Gastroesophageal sphincter (tissue), 4 donors: Measurements from ENCODE around the gene SMURF2. TPM values are rescaled to one million over a fixed set of nuclear protein-coding genes. Genes with fewer than 3 reads are reported as not detected.
A peak's percentile ranks its signal among the peaks of the same experiment; 100 is the strongest.

Source experiments
- ATAC-seq: fragments of 150-250 bp; one replicate; pipeline ENCODE4 v1.9.1; 2016; ENCODE audit warnings: mild to moderate bottlenecking, moderate library complexity
- H3K27ac ChIP-seq, 4 donors: fragments of 200-600 bp; sonication (generic) in 3 of 4; 1 replicate in 3 of 4; 2 replicates in 1 of 4; pipeline ENCODE4 v1.5.1; 2016 to 2019
- H3K27me3 ChIP-seq: fragments of 200-600 bp; sonication (generic); one replicate; pipeline ENCODE4 v1.5.1; 2019
- H3K36me3 ChIP-seq, 2 donors: fragments of 200-600 bp; sonication (generic); one replicate each; pipeline ENCODE4 v1.5.1; 2019; ENCODE audit warnings: control low read depth in 1 of 2
- H3K4me1 ChIP-seq, 3 donors: fragments of 200-600 bp; sonication (generic); 1 replicate in 2 of 3; 2 replicates in 1 of 3; pipeline ENCODE4 v1.5.1; 2016 to 2019; ENCODE audit warnings: control low read depth in 2 of 3
- H3K4me3 ChIP-seq, 2 donors: fragments of 200-600 bp; sonication (generic); one replicate each; pipeline ENCODE4 v1.5.1; 2019; ENCODE audit warnings: mild to moderate bottlenecking in 1 of 2, moderate library complexity in 1 of 2
- H3K9me3 ChIP-seq, 3 donors: fragments of 200-600 bp; sonication (generic); one replicate each; pipeline ENCODE4 v1.5.1; 2017 to 2019; ENCODE audit warnings: control low read depth in 2 of 3
- EP300 ChIP-seq: sonication (generic); formaldehyde crosslinking; IDR thresholded peaks from one replicate; pipeline ENCODE4 v1.6.1; 2017; ENCODE audit warnings: antibody characterized with exemption, mild to moderate bottlenecking
- POLR2A ChIP-seq, 2 donors: fragments of 450-650 bp; IDR thresholded peaks; one replicate each; pipeline ENCODE4 v1.6.1; 2017; ENCODE audit warnings: antibody characterized with exemption in 2 of 2, mild to moderate bottlenecking in 2 of 2, moderate library complexity in 1 of 2
- POLR2AphosphoS5 ChIP-seq: sonication (generic); formaldehyde crosslinking; IDR thresholded peaks from one replicate; pipeline ENCODE4 v1.6.1; 2017; ENCODE audit warnings: antibody characterized with exemption
- WGBS, 2 donors: methylation state at CpG; one replicate each; pipeline ENCODE4 v1.1.5; 2018; ENCODE audit warnings: low coverage in 1 of 2; 5-methylcytosine and 5-hydroxymethylcytosine counted together
- total RNA-seq, 4 donors: library from RNA; depleted of rRNA; stranded (reverse); fragments of >200 nt; gene quantifications; one replicate each; pipeline ENCODE4 v1.1.0, GENCODE V29; 2016
- TF ChIP-seq, protein P1 (sequence below), 4 experiments: fragments of 200-600 bp in 2 of 4; fragments of 450-650 bp in 2 of 4; sonication (generic) in 1 of 4; IDR thresholded peaks; one replicate each; pipeline ENCODE4 v1.5.1; 2017 to 2019; ENCODE audit warnings: antibody characterized with exemption in 4 of 4, mild to moderate bottlenecking in 2 of 4, moderate library complexity in 2 of 4

Gene SMURF2
- total RNA-seq: 10 to 100 TPM; 35.0 to 60.8 (median 37.9) TPM

DNA sequence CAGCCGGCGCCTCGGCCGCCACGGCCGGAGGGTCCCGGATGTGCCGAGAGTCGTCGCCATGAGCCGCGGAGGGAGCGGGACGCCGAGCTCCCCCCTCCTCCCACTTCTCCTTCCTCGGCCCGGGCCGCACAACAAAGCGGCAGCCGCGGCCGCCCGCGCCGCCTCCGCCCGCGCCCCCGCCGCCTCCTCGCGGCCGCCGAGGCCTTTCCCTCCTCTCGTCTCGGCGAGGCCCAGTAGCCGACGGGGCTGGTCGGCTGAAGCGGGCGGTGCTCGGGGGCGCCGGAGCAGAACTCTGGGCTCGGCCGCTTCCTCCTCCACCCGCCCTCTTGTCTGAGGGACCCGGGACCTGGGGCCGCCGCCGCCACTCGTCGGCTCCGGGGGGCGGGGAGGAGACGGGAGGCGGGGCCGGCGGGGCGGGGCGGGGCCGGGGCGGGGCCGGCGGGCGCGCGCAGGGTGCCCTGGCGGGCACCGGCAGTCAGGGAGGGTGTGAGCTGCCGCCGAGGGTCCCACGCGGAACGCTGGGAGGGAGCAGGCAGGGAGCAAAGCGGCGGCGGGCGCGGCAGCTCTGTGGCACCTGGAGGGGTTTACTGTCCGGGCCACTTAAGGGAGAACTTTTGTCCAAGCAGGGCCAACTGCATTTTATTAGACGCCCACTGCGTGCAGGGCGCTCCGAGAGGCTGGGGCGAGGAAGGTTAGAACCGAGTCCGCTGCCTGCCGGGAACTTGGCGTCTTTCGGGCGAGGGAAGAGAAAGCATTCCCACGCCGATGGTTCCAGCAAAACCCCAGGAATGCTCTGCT is at the start of gene SMURF2:
SMURF2 (minus strand) TSS at position 332 of the 798 bp plus-strand sequence. CDS start 427 bp downstream, outside the sequence.
- H3K4me3 ChIP-seq: peak within 1 kb of the TSS; percentile 83 to 93
- no peaks in the 10 kb centered on the region for H3K9me3 ChIP-seq
- peak; percentile 94 for ATAC-seq
- no CpG with 5 or more reads among the region's 95 CpGs for WGBS, 2 donors
- no peaks in the 10 kb centered on the region for H3K27me3 ChIP-seq
- H3K27ac ChIP-seq: peak within 1 kb of the TSS; percentile 72 to 96 (median 94)
- peaks cover 0 to 44% (median 21%) of the 10 kb centered on the region in 3 donors for H3K4me1 ChIP-seq
- no peak for TF ChIP-seq EP300
- TF ChIP-seq, protein P1, sequence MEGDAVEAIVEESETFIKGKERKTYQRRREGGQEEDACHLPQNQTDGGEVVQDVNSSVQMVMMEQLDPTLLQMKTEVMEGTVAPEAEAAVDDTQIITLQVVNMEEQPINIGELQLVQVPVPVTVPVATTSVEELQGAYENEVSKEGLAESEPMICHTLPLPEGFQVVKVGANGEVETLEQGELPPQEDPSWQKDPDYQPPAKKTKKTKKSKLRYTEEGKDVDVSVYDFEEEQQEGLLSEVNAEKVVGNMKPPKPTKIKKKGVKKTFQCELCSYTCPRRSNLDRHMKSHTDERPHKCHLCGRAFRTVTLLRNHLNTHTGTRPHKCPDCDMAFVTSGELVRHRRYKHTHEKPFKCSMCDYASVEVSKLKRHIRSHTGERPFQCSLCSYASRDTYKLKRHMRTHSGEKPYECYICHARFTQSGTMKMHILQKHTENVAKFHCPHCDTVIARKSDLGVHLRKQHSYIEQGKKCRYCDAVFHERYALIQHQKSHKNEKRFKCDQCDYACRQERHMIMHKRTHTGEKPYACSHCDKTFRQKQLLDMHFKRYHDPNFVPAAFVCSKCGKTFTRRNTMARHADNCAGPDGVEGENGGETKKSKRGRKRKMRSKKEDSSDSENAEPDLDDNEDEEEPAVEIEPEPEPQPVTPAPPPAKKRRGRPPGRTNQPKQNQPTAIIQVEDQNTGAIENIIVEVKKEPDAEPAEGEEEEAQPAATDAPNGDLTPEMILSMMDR (IDR thresholded peaks at IDR 0.05): peak in 2 of 4 experiments; percentile 17 to 28
- TF ChIP-seq POLR2A (IDR thresholded peaks at IDR 0.05): peak; percentile 91 to 93
- peak; percentile 78 for TF ChIP-seq POLR2AphosphoS5
- no peaks in the 10 kb centered on the region for H3K36me3 ChIP-seq

- Histone ChIP-seq H3K9me3 (no peaks in the 10 kb centered on the region), H3K4me1 (peaks cover 0 to 21% (median 4%) of the 10 kb centered on the region in 3 donors), H3K36me3 (no peaks in the 10 kb centered on the region), H3K4me3 (no peak overlapping the region), H3K27me3 (no peaks in the 10 kb centered on the region), H3K27ac (no peak overlapping the region)
- no peak for ATAC-seq
- TF ChIP-seq POLR2A (IDR thresholded peaks at IDR 0.05) (no peak), EP300 (no peak), POLR2AphosphoS5 (no peak)
- TF ChIP-seq, protein P1 (IDR thresholded peaks at IDR 0.05): no peak
- 0 to 86% methylated on average over 1 to 2 of the region's 4 CpGs for WGBS, 2 donors
These were observed 47.4 kb upstream of the SMURF2 start for GRCh38 chr17:64709481-64709880.

GRCh38 chr17:64707050-64707591 is 45.0 kb upstream of the SMURF2 start:
- Histone ChIP-seq H3K9me3 (no peaks in the 10 kb centered on the region), H3K36me3 (no peaks in the 10 kb centered on the region), H3K27ac (peak overlapping the region in 3 of 4 donors; percentile 25 to 51 (median 44)), H3K4me1 (peaks cover 0 to 11% (median 4%) of the 10 kb centered on the region in 3 donors), H3K4me3 (no peak overlapping the region), H3K27me3 (no peaks in the 10 kb centered on the region)
- TF ChIP-seq POLR2A (IDR thresholded peaks at IDR 0.05): no peak
- no peak for TF ChIP-seq EP300
- TF ChIP-seq, protein P1 (IDR thresholded peaks at IDR 0.05): no peak
- TF ChIP-seq POLR2AphosphoS5: peak; percentile 75
- ATAC-seq: peak; percentile 94
- 9 to 17% methylated on average over 3 to 7 of the region's 10 CpGs for WGBS, 2 donors

DNA sequence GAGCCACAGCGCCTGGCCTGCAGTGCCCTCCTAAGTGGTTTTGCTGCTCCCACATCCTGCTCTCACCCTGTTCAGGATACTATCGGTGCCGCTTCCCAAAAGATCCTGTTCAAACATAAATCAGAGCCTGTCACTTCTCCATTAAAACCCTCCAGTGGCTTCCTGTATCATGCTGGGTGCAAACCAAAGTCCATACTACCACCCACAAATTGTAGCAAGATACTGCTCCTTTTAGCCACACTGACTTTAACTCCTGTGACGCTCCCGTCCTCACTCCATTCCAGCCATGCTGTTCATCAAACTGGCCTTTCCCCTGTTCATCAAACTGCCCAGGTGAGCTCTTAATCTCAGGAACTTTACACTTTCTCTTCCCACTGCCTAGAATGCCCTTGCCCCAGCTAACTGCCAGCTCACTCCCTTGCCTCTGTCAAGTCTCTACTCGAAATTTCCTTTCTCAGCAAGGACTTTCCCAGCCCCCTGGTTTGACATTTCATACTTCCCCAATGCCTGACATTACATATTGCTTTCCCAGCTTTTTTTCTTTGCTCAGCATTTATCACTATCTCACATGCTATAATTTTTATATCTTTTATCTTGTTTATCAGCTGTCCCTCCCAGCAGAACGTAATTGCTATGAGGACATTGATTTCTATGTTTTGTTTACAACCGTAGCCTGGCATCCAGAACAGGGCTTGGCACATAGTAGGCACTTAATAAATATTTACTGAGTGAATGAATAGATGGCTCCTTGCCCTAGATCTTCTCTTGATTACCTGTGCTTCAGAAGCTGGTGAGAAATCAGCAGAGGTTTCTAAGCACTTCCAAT is 44.3 kb upstream of the SMURF2 start:
- WGBS, 2 donors: 58 to 65% methylated on average over 8 of the region's 8 CpGs
- no peak for TF ChIP-seq POLR2A (IDR thresholded peaks at IDR 0.05)
- TF ChIP-seq POLR2AphosphoS5: no peak
- TF ChIP-seq EP300: no peak
- TF ChIP-seq, protein P1 (IDR thresholded peaks at IDR 0.05): no peak
- no peaks in the 10 kb centered on the region for H3K27me3 ChIP-seq
- H3K36me3 ChIP-seq: no peaks in the 10 kb centered on the region
- peaks cover 0 to 11% (median 4%) of the 10 kb centered on the region in 3 donors for H3K4me1 ChIP-seq
- H3K4me3 ChIP-seq: no peak overlapping the region
- no peak for ATAC-seq
- no peaks in the 10 kb centered on the region for H3K9me3 ChIP-seq
- H3K27ac ChIP-seq: peak overlapping the region in 3 of 4 donors; percentile 25 to 51 (median 44)
